Kidney tubule cell (primary cell): ENCODE results near the gene AQP12A.

Experiments used
- DNase-seq: peaks from one replicate; pipeline ENCODE4 v3.0.0-alpha.2; 2018; ENCODE audit warnings: low spot score

Gene AQP12A

DNA sequence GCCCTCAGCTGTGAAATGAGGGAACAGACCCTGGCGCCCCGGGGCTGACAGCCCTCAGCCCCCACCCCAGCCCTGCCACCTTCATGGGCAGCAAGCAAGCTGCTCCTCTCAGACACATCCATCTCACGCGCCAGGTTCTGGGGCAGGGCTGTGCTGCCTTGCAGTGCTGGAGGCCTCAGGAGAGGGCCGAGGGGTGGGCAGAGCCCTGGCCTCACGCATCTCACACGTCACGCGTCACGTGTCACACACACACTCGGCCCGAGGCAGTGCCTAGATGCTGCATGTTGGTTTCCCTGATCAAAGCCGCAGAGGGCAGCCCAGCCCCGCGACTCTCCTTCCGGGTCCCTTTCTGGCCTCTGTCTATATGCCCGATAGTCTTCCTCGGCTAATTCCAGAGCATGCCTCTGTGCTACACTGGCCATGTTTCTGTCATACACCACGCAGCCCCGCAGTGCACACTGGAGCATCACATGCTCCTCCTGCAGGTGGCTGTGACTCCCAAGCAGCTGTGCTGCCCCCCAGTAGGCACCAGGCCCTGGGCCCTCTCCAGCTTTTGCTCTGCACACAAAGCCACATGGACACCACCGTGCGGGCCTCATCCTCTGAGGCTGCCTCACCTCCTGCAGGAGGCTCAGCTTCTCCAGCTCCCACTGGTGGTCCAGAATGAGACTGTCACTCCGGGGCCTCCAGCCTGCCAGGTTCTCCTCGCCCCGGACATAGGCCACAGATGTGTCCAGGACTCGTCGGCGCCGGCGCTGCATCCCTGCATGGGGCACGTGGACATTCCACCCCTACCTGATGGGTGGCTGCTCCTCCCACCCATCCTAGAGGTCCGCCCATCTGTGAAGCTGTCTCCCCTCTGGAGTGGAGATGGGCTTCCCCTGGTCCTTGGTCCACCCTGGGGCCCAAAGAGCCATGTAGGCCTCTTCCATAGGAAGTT lies 31.4 kb downstream of the AQP12A start:
- DNase-seq: no peak

DNA sequence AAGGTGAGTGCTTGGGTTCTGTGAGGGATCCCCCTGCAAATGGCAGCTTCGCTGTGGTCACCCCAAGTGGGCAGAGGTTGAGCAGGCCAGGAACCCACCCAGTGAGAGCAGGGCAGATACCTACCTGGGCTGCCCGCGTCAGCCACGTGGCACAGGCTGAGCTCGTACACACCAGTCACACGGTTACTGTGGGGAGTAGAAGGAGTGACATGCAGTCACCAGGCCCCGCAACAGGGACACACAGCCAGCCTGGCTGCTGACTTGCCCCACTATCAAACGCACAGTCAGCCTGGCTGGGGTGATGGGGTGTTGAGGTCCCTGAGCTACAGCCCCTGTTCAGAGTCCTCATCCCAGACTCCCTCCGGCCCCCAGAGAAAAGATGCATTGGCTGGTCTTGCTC lies 32.2 kb downstream of the AQP12A start:
- DNase-seq: no peak

DNA sequence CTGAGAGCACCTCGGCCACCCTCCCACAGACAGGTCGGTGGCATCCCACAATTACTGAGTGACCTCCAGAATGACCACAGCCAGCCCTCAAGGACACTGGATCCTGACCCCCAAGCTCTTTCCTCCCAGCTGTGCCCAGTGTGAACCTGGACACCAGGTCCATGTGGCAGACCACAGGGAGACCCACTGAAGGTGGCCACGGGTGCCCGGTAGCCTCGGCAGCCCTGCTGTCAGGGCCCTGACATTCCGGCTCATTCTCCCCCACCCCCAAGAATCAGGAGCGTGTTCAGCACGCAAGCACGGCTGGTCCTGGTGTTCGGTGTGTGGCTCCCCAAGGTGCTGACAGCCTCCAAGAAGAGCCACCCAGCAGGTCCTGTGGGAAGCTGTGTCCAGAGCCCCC lies 32.8 kb downstream of the AQP12A start:
- DNase-seq: no peak

DNA sequence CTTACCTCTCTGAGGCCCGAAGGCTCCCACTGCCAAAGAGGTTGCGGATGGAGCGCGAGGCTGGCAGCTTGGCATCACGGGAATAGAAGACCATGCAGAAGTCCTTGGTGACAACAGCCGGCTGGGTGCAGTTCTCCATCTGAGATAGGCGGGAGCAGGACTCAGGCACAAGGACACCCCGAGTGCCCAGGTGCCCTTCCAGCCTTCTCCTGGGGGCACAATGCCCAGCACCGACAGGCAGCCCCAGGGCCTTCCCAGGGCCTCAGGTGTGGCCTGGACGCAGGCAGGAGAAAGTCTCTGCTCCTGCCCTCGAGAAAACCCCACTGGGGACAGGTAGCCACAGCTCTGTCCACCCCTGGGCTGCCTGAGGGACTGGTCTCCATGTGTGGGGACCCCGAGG lies 33.6 kb downstream of the AQP12A start:
- DNase-seq: no peak

DNA sequence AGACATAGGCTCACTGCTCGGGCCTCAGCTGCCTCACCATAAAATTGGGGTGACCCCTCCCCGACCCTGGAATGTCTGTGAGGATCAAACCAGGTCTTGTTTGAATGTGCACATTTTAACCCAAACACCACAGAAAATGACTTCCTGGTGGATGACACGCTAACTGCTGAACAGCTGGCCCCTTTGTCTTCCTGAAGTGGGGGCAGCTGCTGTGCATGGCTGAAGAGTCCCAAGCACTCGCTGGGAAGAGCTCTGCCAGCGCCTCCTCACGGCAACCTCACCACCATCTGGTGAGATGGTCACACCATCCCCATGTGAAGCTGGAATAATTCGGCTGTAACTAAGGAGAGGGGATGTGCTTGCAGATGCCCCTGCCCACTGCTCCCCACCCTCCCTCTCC lies 34.0 kb downstream of the AQP12A start:
- DNase-seq: no peak

DNA sequence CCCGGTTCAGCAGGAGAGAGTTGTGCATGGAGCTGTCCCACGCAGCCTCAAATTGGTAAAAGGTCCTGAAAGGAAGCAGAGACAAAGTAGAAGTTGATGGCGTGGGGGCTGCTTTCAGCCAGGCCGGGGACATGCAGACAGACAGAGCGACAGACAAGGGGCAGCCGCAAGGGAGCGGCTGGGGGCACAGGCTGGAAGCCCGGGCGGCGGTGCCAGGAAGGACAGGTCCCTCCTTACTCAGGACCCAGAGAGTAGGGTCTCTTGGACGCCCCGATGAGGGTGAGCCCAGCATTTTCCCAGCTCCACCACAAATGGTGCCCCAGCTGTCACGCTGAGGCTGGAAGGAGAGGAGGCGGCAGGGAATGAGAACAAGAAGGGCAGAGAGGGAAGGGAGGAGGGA lies 35.2 kb downstream of the AQP12A start:
- DNase-seq: no peak

DNA sequence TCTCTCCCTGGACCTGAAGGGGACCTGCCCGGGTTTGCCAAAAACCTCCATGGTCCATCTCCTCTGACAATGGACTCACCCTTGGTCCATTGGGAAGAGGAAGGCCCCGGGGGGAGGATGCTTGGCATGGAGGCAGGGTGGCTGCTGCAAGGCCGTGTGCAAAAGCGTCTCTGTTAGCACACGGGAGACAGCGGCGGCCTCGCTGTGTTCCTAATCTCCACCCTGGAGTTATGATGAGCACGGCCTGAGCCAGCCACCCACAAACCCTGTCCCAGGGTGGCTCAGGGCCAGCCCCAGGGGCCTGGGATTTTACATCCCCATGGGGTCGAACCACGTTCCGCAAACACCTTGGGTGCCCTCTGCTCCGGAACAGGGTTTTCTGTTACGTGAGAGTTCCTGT lies 35.8 kb downstream of the AQP12A start:
- no peak for DNase-seq

DNA sequence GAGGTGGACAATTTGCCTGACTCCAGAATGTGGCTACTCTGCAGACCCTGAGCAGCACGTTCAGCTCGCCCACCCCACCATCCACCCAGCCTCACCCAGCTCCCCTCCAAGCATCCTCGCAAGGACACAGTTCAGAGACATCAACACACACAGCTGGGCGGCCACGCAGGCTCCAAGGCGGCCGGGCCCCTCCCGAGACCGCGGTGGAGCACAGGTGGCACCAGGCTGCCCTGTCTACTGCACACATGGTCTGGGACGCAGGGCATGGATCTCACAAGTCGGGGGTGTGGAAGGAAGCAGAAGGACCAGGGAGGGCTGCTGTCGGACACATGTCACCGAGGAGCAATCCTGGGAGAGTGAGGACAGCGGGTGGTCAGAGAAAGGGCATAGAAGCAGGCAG lies 36.2 kb downstream of the AQP12A start:
- DNase-seq: no peak

DNA sequence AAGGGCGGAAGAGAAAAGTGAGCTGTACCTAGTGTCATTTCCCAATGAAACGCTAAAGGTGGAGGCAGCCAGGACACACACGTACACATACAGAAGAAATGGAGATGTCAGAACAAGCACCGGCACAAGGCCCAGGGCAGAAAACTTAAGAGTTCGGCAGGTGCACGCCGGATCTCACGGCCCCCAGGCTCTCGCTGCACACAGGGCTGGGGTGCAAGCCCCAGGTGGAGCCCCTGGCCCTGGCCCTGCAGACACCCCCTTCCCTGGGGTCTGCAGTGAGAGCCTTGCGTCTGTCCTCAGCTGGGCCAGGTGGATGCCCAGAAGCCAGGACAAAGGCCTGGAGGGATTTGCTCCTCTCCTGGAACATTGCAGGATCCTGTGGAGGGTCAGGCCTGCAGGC lies 36.7 kb downstream of the AQP12A start:
- no peak for DNase-seq

DNA sequence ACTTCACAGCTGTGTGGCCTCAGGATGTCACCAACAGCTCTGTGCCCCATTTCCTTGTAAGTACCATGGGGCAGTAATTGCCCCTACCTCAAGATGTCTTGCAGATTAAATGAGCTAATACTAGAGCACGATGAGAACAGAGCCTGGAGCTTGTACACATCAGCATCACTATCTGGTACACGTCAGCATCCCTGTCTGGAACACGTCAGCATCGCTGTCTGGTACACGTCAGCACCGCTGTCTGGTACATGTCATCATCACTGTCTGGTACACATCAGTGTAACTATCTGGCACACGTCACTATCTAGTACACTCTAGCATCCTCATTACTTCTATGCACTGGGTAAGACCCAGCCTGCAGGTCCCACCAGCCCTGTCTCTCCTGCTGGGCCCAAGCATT lies 37.2 kb downstream of the AQP12A start:
- DNase-seq: no peak

DNA sequence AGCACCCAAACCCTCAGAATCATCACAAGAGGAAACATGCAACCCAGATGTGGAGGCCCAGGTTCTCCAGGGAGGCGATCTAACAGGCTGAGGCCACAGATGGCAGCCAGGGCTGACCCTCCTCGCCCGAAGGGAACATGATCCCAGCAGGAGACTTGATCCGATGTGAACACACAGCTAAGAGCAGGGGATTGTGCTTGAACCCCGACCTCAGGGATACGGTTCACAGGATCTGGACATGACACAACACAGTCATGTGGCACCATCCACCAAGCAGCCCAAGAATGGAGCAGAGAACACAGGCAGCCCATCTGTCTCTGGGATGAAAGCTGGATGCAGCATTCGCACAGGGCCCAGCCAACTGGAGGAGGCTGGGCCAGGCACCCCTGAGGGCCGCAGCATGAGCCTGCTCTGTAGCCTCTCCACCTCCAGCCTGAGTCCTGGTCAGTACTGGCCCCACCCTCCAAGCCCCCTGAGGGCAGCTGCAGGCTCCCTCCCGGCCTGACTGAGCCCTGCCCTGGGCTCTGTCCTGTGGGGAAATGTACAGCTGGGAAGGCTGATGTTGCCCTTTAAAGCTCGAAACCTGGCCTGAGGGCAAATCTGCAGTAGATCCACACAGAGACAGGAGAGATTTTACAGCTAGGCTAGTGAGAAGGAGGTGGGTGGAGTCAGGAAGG lies 39.0 kb downstream of the AQP12A start:
- no peak for DNase-seq

DNA sequence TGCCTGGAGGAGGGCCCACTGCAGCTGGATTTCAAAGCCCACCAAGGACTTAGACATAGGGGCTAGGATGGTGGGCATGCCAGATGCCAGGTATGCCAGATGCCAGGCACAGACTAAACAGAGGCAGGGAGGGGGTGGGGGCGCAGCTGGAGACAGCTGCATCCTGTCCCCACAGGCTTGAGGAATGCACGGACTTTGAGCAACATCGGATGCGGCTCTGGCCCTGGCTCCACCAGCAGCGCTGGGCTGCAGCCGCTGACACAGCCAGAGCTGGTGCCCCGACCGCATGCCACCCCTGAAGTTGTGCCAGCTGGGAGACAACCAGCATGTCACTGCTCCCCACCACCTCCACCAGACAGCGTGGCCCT lies 39.5 kb downstream of the AQP12A start:
- DNase-seq: no peak

DNA sequence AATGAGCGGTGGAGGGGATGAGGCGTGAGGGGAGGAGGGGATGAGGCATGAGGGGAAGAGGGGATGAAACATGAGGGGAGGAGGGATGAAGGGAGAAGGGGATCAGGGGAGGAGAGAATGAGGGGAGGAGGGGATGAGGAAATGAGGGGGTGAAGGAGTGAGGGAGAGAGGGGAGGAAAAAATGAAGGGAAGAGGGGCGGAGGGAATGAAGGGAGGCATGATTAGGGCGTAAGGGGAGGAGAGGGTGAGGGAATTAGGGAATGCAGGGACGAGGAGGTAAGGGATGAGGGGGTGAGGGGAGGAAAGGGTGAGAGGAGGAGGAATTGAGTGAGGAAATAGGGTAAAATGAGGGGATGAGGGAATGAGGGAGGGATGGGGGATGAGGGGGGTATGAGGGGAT lies 40.5 kb downstream of the AQP12A start:
- no peak for DNase-seq

DNA sequence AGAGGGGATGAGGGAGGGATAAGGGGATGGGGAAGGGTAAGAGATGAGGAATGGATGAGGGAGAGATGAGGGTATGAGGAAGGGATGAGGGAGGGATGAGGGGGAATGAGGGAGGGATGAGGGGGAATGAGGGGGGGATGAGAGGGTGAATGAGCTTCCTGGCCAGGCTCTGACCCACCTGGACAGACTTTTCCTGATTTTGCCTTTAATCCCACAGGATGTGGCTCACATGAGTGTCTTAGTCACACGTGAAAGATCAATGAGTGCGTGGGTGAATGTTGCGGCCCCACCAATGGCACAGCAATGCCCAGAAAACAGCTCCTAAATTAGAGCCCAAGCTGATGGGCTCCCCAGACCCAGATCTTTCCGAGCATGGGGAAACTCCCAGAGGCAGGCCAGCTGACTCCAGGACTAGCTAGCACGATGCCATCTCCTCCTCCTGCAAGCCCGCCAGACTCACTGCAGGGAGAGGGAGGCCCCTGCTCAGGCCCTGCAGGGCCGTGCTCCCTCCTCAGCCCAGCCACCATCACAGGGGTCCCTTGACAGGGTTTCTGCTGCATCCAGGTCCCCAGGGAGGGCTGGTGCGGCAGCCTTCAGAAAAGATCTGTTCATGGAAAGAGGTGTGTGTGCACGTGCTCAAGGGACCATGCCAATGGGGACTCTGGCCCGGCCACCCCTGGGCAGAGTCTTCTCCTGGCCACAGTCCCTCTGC lies 41.4 kb downstream of the AQP12A start:
- DNase-seq: no peak

DNA sequence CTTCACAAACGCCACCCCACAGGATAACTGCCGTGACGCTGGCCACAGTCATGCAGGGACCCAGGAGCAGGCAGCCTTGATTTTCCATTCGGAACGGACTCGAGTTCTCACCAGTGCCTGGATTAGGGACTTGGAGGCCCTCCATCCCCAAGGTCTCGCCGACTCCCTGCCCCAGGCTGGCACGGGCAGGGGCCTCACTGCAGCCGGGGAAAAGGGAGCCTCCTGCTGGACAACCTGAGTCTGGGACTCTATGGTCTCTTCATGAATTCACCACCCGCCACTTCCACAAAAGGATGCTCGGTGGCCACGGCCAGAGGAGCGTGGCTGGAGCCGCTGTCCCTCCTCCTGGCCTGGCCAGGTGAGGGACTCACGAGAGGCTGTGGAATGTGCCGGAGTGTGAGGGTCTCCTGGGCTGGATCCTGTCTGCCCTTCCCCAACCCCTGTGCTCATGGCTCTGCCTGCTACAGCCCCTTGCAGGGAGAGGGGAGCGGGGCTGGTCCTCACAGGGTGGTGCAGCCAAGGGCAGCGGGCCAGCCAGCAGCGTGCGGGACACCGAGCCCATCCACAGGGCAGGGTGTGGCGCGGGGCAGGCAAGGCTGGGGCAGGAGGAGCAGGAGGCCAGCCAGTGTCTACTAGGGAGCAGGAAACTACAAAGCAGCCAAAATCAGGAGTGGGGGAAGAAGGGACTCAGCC lies 42.3 kb downstream of the AQP12A start:
- DNase-seq: no peak

DNA sequence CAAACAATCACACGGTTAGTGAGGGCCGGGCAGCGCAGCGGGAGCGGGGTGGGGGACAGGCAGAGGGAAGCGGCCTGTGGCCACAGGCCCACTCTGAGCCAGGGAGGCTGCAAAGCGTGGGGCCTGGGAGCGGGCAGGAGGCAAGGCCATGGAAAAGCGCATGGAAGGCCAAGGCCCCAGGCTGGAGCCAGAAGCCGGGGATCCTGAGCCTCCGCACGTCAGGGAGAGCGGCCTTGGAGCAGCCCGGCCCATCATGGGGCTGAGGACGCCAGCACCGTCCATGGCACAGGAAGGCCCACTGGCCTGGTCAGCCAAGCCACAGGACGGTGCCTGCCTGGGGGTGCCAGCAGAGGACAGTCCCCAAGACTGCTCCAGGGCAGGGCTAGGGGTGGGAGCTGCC lies 43.1 kb downstream of the AQP12A start:
- no peak for DNase-seq

DNA sequence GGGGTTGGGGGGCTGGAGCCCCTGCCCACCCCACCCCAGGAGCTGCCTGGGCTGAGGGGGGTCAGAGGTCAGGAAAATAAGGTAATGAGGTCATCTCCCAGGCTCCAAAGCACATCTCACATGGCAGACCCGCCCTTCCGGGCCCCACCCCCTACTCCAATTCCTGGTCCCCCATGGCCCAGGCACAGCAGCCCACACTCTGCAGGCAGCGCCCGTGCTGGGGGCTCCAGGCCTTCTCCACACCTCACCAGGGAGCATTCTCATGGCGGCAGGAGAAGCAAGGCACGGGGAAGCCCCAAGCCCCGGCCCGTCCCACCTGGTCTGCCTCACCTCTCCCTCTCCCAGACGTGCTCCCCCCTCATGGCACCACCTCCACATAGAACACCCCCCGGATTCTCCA lies 43.8 kb downstream of the AQP12A start:
- DNase-seq: no peak

DNA sequence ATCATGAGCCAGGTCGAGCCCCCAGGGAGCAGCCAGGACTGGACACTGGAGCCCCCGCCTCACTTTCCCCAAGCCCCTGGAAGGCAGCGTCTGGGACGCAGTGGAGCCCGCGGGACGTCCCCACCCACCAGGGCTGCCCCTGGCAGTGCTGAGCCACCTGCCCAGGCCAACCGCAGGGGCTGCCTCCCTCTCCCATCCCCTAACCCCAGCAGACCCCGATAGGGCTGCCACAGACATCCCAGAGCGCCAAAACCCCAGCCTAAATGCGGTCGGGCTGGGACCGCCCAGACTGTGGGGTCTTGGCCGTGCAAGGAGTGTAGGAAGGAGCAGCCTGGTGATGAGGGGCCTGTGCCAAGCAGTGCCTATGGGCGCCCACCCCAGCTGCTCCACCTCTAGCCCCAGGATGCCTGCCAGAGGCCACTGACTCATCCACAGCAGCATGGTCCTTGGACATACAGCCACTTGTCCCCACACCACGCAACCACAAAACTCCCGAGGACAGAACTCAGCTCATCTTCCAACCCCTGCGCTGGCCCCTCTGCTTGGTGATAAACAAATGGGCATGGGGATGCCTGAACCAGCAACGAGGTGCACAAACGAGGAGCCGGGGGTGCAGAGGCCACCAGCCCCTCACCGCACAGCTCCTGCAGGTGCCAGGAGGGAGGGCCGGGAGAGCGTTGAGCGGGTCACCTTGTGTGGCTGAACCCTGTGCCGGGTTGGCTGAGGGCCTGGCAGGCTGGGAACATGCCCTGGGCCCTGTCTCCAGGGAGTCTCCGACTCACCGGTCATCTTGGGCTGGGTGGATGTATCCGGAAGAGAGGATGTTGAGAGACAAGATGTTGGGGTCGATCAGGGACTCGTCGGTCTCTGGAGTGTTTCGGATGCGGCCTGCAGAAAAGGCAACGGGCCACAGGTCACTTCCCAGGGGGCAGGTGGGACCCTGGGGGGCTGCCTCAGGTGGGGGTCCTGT lies 44.9 kb downstream of the AQP12A start:
- no peak for DNase-seq

DNA sequence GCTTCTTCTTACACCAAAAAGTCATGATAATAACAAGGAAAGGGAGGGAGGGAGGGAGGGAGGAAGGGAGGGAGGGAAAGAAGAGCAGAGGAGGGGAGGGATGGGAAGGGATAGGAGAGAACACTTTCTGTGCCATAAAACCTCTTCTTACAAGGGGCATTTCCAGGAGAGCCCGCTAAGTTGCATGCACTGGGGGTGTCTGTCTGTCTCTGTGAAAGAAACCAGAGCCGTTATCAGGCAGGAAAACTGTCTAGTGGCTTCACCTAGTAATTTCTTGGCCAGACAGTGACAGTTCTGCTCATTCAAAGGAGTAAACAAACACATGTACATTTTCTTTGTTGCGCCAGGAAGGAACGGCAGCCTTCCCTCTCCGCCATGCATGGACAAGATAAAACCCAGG lies 45.8 kb downstream of the AQP12A start:
- no peak for DNase-seq

DNA sequence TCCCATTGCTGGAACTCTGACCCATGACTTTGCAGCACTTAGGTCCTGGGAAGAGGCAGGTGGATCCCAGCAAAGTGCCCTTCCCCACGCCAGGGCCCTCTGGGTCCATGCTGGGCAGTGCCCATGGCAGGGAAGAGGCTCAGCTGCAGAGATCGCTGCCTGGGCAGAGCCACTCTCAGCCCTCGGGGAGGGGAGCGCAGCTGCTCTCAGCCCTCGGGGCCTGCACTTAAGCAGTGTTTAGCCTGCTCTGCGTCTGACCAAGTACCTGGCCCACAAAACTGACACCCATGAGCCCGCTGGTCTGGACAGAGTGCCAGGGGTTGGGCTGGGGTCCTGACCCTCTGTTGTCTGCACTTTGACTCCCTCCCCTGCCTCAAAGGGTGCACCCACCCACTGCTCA lies 46.3 kb downstream of the AQP12A start:
- no peak for DNase-seq

DNA sequence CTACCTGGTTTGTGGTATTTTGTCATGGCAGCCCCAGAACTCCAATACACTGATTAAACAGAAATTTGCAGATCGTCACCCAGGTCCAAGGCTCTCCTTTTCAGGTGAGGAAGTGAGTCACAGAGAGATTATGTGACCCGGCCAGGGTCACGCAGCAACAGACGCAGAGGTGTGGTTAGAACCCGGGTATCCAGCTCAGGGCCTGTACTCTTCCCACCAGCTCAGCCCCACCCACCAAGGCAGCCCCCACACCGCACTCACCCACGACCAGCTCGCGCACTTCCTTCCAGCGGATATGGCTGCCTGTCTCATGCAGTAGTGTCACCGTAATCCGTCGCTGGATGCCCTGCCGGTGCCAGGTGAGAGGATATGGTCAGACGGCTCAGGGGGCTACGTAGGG lies 48.1 kb downstream of the AQP12A start:
- peak; percentile 12 for DNase-seq
